Measurements from ENCODE around the gene RAB6B.

DNA sequence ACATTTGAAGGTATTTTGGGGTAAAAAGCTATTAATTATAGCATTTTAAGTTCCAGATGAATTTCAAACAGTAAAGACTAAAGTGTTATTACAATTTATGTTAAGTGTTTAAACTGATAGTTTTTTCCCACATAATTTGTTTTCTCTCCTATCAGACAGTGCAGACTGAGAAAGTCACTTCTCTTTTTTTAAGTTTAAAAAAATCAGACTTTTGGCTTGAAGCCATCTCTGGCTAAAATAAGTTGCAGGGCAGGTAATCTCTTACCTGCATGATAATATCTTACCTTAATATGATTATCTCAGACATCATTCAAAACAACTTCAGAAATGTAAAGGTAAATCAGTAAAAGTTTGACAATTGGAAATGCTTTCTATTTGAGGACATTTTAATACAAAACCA lies 21.5 kb upstream of the RAB6B start:
- TF ChIP-seq, protein P1, sequence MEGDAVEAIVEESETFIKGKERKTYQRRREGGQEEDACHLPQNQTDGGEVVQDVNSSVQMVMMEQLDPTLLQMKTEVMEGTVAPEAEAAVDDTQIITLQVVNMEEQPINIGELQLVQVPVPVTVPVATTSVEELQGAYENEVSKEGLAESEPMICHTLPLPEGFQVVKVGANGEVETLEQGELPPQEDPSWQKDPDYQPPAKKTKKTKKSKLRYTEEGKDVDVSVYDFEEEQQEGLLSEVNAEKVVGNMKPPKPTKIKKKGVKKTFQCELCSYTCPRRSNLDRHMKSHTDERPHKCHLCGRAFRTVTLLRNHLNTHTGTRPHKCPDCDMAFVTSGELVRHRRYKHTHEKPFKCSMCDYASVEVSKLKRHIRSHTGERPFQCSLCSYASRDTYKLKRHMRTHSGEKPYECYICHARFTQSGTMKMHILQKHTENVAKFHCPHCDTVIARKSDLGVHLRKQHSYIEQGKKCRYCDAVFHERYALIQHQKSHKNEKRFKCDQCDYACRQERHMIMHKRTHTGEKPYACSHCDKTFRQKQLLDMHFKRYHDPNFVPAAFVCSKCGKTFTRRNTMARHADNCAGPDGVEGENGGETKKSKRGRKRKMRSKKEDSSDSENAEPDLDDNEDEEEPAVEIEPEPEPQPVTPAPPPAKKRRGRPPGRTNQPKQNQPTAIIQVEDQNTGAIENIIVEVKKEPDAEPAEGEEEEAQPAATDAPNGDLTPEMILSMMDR (IDR thresholded peaks at IDR 0.05) = no peak
- TF ChIP-seq POLR2A (IDR thresholded peaks at IDR 0.05) = no peak
